ENCODE results near the gene PCDH9. TPM values are rescaled to one million over a fixed set of nuclear protein-coding genes. Genes with fewer than 3 reads are reported as not detected.

The PCDH9 gene
- total RNA-seq, 2 donors from 2014 or later: 0.95 to 1.8 TPM

GRCh38 chr13:67226696-67227095 lies 3.4 kb downstream of the PCDH9 start:
- TF ChIP-seq CTCF (conservative IDR thresholded peaks at IDR 0.05): no peak
- Histone ChIP-seq H3K9me3 (ENCODE audit: control insufficient read depth, low read length) (no peaks in the 10 kb centered on the region), H3K4me3 (ENCODE audit: low read length) (no peak overlapping the region), H3K4me1 (ENCODE audit: control insufficient read depth, insufficient read depth, low read length) (no peaks in the 10 kb centered on the region), H3K9ac (ENCODE audit: extremely low read depth, low read length, poor library complexity, severe bottlenecking) (no peak overlapping the region), H3K36me3 (ENCODE audit: control insufficient read depth, insufficient read depth, low read length) (no peaks in the 10 kb centered on the region), H3K27ac (ENCODE audit: low read depth, low read length) (no peak overlapping the region), H3K27me3 (ENCODE audit: control insufficient read depth, insufficient read depth, low read length, poor library complexity, severe bottlenecking) (peaks cover 43% of the 10 kb centered on the region)
- H3K27me3 Mint-ChIP-seq (ENCODE audit: insufficient read depth): peaks cover 21% of the 10 kb centered on the region
- H3K4me3 Mint-ChIP-seq: no peak overlapping the region
- H3K4me1 Mint-ChIP-seq: peaks cover 5% of the 10 kb centered on the region
- no peak overlapping the region for H3K27ac Mint-ChIP-seq
- no peaks in the 10 kb centered on the region for H3K36me3 Mint-ChIP-seq (ENCODE audit: low read depth)
- H3K9me3 Mint-ChIP-seq: no peaks in the 10 kb centered on the region
- WGBS, 2 experiments (ENCODE audit: insufficient coverage in 1 of 2, insufficient read length in 1 of 2): 95 to 100% methylated on average over 2 to 6 of the region's 6 CpGs
- no peak for DNase-seq

- H3K36me3 ChIP-seq (ENCODE audit: control insufficient read depth, insufficient read depth, low read length): no peaks in the 10 kb centered on the region
- H3K27ac Mint-ChIP-seq: no peak overlapping the region
- TF ChIP-seq CTCF (conservative IDR thresholded peaks at IDR 0.05): no peak
- DNase-seq: no peak
- no peaks in the 10 kb centered on the region for H3K9me3 ChIP-seq (ENCODE audit: control insufficient read depth, low read length)
- H3K27me3 Mint-ChIP-seq (ENCODE audit: insufficient read depth): peaks cover 21% of the 10 kb centered on the region
- H3K4me1 Mint-ChIP-seq: peaks cover 5% of the 10 kb centered on the region
- no peaks in the 10 kb centered on the region for H3K9me3 Mint-ChIP-seq
- peaks cover 43% of the 10 kb centered on the region for H3K27me3 ChIP-seq (ENCODE audit: control insufficient read depth, insufficient read depth, low read length, poor library complexity, severe bottlenecking)
- H3K4me3 Mint-ChIP-seq: no peak overlapping the region
- H3K4me1 ChIP-seq (ENCODE audit: control insufficient read depth, insufficient read depth, low read length): no peaks in the 10 kb centered on the region
- no peak overlapping the region for H3K27ac ChIP-seq (ENCODE audit: low read depth, low read length)
- no peak overlapping the region for H3K4me3 ChIP-seq (ENCODE audit: low read length)
- 92 to 94% methylated on average over 18 to 20 of the region's 20 CpGs for whole genome bisulfite sequencing, 2 experiments (ENCODE audit: insufficient coverage in 1 of 2, insufficient read length in 1 of 2)
- H3K36me3 Mint-ChIP-seq (ENCODE audit: low read depth): no peaks in the 10 kb centered on the region
- no peak overlapping the region for H3K9ac ChIP-seq (ENCODE audit: extremely low read depth, low read length, poor library complexity, severe bottlenecking)
Measured at GRCh38 chr13:67225252-67226159, 4.6 kb downstream of the PCDH9 start.

- peak; percentile 72 for DNase-seq
- H3K27ac ChIP-seq (ENCODE audit: low read depth, low read length): no peak overlapping the region
- no peak overlapping the region for H3K9ac ChIP-seq (ENCODE audit: extremely low read depth, low read length, poor library complexity, severe bottlenecking)
- H3K4me3 ChIP-seq (ENCODE audit: low read length): no peak overlapping the region
- Mint-ChIP-seq H3K27me3 (ENCODE audit: insufficient read depth) (peaks cover 21% of the 10 kb centered on the region), H3K27ac (no peak overlapping the region), H3K36me3 (ENCODE audit: low read depth) (no peaks in the 10 kb centered on the region), H3K4me3 (no peak overlapping the region), H3K4me1 (peaks cover 5% of the 10 kb centered on the region), H3K9me3 (no peaks in the 10 kb centered on the region)
- no peaks in the 10 kb centered on the region for H3K4me1 ChIP-seq (ENCODE audit: control insufficient read depth, insufficient read depth, low read length)
- 32 to 40% methylated on average over 5 to 7 of the region's 9 CpGs for WGBS, 2 experiments (ENCODE audit: insufficient coverage in 1 of 2, insufficient read length in 1 of 2)
- H3K9me3 ChIP-seq (ENCODE audit: control insufficient read depth, low read length): no peaks in the 10 kb centered on the region
- TF ChIP-seq CTCF (conservative IDR thresholded peaks at IDR 0.05): peak; percentile 87
- peaks cover 37% of the 10 kb centered on the region for H3K27me3 ChIP-seq (ENCODE audit: control insufficient read depth, insufficient read depth, low read length, poor library complexity, severe bottlenecking)
- H3K36me3 ChIP-seq (ENCODE audit: control insufficient read depth, insufficient read depth, low read length): no peaks in the 10 kb centered on the region
Measured at GRCh38 chr13:67224148-67224846, 5.8 kb downstream of the PCDH9 start.
